Measurements from ENCODE around the gene USP25.
"Not testable (repeated sequence)": the region's sequence is repeated elsewhere in the genome, so short reads cannot be mapped to it uniquely, and the experiment has no call there.

Gene USP25

DNA sequence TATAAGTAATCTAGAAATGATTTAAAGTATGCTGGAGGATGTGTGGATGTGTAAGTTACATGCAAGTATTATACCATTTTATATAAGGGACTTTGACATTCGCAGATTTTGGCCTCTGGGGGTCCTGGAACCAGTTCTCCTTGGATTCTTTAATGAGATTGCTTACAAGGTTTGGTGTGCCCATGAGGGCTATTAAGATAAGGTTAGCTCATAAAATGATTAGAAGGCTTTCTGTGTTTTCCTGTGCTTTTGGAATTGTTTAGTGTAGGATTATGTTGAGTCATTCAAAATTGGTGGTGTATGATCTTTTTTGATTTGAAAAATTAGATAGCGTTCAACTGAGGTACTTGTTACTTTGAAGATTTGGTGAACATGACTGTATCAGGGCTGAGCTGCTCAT lies 5.6 kb downstream of the USP25 start:
- DNase-seq: no peak

DNA sequence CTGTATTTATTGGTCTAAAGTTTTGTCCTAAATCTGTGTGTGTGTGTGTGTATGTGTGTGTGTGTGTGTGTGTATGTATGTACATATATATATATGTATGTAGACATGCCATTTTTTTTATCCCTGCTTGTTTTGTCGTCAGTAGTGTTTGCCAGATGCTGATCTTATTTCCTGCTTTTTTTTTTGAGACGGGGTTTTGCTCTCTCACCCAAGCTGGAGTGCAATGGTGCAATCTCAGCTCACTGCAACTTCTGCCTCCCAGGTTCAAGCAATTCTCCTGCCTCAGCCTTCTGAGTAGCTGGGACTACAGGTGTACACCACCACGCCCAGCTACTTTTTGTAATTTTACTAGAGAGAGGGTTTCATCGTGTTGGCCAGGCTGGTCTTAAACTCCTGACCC lies 6.1 kb downstream of the USP25 start:
- not testable (repeated sequence) for DNase-seq

DNA sequence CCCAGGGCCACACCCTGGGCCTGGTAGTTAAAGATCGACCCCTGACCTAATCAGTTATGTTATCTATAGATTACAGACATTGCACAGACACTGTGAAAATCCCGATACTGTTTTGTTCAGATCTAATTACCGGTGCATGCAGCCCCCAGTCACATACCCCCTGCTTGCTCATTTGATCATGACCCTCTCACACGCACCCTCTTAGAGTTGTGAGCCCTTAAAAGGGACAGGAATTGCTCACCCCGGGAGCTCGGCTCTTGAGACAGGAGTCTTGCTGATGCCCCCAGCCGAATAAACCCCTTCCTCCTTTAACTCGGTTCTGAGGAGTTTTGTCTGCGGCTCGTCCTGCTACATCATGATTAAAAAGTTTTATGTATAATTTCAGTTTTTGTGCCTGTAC lies 9.0 kb downstream of the USP25 start:
- not testable (repeated sequence) for DNase-seq

DNA sequence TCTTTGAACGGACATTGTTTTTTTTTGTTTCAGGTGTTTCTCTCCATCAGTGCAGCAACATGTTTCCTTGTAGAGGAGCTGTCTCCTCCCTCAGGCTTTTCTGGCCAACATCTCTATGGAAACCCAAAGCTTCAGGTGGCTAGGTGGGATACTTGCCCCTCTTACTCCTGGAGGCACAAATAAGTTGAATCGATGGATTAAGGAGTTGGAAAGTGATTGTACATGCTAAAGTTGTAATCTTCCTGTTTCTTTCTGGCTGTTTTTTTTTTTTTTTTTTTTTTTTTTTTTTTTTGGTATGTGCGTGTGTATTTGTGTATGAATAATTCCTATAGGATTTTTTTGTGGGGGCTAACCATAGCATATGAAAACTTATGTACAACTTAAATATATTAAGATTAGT lies 10.6 kb downstream of the USP25 start:
- DNase-seq: no peak

DNA sequence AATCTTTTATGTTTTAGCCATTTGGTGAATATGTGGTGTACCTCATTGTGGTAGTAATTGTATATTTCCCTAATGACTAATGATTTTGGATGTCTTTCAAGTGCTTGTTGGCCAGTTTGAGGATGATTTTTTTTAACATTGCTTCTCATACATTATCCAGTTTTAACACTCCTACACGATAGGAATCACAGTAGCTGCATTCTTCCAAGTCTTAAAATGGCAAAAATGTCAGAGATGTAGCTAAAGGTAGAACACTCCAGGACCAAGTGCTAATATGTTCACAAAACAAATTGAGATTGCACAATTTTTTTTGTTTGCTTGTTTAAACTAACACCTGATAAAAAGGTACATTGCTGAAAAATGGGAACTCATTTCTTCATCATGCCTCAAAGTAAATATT lies 11.7 kb downstream of the USP25 start:
- DNase-seq: no peak

DNA sequence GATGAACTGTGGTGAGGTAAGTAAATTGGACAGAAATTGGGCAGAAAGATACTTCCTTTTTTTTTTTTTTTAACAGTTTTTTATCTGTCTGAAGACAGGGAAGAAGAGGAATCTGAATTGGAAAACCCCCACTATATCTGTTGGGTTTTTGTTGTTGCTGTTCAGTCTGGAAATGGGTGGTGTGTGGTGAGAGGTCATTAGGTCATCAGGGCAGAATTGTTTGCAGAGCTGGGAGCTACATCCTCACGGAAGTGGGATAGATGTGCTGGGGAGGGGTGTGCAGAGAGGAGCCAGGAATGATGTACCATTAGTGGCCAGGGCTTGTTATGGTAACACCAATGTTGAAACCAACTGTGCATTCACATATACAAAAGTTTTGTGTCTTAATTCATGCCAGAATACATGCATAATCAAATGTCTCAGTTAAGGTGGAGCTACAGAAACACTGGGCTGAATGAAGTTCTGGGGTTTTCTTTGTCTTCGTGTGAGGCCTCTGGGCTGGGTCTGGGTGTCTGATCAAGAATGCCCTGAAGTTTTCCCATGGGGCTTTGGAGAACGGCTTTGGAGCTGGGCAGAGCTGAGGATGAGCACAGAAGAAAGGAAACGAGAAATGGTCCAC lies 12.4 kb downstream of the USP25 start:
- DNase-seq: no peak

DNA sequence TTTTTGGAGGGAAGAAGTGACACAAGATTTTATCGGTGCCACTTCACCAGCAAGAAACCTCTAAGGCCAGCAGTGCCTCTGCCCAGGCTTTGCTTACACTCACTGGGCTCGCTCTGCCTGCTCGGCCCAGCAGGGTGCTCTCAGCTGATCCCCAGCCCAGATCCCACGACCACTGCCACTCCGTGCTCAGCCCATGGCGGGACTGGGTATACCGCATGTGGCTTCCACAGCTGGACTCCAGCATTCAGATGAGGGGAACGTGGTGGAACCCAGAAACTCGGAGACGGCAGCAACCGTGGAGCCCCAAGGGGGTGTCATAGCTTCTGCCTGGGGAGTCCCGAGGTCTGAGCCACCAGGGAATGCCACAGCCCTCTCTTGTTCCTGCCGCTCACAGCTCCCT lies 12.9 kb downstream of the USP25 start:
- DNase-seq: no peak

DNA sequence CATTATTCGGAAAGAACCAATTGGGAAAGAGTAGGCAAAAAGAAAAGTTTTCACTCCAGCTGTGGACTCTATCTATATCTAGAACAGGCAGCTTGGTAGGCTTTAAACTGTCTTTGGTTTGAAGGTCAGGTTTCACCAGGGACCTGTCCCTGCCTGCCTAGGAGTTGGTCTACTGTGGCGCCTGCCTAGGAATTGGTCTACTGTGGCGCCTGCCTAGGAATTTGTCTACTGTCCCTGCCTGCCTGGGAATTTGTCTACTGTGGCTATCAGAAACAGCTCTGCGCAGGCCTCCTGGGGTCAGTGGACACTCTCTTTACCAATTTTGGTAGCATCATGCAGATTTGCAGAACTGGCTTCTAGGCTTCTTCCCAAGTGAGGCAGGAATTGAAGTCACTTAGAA lies 13.8 kb downstream of the USP25 start:
- DNase-seq: no peak

DNA sequence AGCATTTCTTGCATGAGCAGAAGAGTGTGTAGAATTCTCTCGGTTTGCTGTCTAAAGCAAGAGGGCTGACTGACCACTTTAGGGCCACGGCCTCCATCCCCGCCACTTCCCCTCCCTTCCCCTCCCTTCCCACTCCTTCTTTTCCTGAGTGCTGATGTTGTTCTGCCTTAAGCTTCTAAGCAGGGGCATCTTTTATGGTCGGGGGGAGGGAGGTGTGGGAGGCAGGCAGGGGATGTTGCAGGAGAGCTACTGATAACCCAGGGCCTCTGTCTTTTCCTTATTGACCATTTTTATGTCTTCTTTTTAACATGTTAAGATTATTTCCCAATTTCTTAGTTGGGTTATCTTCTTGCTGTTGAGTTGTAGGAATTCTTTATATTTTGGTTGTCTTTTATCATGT lies 15.1 kb downstream of the USP25 start:
- DNase-seq: no peak

DNA sequence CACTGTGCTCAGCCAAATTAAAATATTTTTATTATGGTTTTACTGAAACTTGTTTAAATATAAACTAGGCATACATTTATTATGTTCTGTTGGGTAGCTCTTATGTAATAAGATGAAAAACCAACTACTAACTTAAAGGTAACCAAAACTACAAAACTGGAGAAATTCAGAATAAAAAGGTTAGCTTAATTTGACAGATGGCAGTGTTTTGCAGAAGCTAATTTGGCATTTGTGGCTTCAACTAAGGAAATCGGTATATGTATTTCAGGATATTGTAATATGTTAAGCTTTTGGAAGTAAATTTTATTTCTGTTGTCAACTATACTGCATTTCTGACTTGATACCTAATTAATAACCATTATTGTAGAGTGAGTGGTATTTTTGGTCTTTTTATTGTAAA lies 18.8 kb downstream of the USP25 start:
- no peak for DNase-seq

DNA sequence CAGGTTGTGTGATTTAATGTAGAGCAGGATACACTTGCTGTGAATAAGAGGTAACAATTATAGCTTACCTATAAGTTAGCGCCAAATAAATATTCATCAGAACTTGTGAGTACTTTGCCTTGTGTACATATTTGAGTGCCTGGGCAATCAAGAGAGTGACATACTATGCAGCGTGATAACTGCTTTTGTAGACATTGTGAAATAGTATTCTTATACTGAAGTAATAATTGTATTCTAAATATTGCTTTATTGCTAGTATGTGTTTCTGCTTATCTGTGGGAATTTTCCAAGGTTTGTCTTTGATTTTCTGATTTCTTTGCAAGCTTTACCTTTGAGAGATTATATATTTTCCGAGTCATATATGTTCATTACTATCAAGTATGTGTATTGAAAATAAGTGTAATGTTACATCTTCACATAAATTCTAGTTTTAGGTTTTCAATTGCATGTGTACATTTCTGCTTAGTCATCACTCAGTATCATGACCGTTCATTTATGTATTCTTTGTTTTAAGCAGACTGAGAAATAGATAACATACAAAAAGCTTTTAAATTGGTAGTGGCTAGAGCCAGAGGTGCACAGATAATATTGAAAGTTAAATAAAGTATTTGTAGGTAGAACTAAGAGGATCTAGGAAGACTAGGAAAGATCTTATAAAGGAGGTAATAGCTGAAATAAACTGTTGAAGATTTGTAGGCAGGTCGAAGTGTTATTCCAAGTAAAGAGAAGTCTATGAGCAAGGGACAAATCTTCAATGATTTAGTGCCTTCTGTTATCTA lies 19.5 kb downstream of the USP25 start:
- DNase-seq: no peak

DNA sequence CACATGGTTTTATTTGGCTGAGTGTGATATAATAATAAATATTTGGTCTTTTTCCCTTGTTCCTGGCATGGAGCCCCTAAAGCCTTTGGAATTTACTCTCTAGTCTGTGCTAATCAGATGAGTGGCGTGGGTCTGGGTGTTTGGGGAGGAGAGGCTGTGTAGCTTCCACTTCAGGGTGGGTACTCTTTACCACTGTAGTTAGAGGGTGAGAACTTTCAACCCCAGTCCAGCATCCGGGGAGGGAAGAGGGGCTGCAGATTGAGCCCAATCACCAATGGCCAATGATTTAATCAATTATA lies 20.0 kb downstream of the USP25 start:
- no peak for DNase-seq

DNA sequence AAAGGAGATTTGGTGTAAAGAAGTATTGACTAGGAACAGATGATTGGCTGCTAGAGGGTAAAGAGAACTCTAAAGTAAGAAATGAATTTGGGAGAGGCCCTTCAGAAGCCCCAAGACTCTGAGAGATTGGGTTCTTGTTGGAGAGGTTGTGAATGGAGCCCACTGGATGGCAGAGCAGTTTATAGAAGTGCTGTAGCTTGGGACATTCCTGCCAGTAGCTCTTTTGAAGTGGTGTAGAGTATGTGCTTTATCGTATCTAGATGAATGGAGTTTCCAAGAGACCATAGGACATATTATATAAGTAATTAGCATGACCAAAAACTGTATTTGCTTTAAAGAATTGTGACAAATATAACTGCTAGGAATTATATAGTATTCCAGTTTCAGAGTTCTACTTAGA lies 21.3 kb downstream of the USP25 start:
- DNase-seq: no peak

DNA sequence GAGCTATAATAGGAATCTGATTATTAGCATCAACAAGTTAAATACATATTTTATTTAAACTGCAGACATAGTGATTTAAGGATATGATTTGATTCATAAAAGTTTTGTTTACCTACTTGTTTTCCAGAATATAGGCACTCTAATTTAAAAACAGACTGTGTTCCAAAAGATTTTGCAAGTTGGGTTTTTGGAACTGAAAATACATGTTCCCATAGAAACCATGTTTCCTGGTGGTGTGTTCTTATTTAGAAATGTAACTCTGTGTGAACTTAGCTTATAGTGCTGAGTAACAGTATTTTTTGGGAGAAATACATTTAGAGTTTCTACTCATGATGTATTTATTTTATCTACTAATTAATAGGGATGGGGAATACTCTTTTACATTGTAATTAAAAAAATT lies 21.8 kb downstream of the USP25 start:
- no peak for DNase-seq

DNA sequence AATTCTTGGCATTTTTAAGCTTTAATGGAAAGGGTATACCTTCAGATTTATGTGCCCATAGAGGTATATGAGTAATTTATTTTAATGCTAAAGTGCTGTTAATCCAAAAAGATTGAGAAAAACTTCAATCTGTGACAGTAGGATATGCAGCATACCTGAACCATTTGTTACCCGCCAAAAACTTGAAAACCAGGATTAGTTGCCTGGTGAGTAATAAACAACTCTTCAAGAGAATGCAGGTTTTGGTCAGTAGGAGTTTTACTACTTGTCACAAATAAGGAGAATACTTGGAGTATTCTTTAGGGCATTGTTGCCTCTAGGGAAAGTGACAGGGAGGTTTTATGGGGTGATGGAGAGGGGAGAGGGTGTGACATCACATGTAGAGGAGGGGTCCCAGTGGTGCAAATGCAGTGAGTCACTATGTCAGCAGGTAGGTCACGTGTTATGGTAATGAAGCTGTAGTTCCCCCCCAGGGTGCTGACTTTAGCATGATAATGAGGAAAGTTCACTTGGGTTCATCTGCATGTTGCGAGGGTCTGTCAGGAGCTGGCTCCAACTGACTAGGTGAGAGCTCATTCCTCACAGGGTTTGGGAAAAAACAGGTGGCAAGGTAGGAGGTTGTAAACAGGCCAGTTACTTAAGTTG lies 23.1 kb downstream of the USP25 start:
- DNase-seq: no peak

DNA sequence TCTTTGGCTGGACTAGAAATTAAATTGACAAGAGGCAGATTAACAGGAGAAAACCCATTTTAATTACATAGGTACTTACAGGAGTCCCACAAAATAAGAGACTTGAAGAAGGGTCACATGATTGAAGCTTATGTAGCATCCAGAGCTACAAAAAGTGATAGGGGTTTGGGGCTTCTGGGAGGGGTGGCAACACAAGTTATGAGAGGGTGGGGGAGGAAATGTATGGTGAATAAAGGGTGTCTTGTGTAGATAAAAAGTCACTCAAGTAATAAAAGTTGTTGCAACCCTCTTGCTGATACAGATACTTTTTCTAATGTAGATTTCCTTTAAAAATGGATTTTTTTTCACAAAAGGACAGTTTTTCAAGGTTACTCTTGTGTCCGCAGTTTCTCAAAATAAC lies 24.0 kb downstream of the USP25 start:
- DNase-seq: no peak

DNA sequence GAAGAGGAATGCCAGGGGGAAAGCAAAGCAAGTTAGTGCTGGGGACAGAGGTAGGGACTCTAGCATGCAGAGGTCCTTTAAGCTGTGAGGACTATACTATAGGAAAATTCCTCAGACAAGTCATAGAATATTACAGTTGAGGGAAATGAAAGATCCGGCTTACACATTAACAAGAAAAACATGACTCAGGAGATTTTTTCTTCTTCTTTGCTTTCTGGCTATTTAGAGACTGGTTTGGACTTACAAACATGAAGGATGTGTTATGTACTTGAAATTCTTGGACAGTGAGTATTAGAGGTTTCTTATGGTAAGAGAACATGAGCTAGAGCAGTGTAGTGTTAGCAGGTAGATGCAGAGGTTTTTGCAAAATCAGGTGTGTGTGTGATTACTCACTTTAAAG lies 24.9 kb downstream of the USP25 start:
- no peak for DNase-seq

DNA sequence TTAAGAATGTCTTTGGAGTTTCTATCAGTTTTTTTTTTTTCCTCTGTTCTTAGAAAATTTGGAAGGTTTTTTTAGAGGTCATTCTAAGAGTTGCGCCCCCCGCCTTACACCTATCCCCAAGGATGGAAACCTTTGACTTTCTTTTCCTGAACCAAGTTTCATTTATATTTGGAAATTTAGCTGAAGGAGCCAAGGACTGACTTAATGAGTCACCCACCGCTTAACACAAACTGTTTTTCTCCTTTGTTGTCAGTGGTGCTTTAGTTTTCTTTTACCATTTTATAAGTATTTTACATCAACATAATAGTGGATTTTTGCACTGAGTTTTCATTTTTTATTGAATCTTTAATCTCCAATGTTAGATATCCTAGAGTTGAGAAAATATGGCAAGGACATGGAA lies 25.3 kb downstream of the USP25 start:
- DNase-seq: no peak

DNA sequence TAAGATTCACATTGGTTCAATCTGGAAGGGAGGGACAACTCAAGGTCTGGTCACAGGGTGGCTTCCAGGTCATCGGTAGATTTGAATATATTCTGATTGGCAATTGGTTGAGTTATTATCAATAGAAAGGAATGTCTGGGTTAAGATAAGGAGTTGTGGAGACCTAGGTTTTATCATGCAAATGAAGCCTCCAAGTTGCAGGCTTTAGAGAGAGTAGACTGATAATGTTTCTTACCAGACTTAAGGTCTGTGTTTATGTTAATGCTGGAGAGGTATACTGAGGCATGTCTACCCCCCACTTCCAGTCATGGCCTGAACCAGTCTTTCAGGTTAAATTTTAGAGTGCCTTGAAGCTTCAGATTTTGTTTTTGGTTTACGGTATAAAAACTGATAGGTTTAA lies 29.7 kb downstream of the USP25 start:
- no peak for DNase-seq

DNA sequence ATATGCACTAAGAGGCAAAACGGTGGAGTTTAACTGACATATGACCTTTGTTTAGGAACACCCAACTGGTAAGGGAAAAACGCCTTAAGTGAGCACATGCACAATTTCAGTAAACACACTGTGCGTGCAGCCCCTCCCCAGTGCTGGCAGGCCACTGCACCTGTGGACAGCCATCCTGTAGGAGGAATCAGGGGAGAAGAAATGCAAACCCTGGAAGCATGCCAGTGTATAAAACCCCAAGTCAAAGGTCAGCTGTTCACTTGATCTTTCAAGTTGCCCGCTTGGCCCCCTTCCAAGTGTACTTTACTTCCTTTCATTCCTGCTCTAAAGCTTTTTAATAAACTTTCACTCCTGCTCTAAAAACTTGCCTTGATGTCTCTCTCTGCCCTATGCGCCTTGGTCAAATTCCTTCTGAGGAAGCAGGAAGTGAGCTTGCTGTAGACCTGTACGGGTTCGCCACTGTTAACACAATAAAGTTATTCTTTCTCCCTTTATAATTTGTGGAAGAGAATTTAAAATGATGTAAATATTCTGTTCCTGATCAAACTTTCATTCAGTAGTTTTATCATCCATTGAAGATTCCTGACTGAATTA lies 31.8 kb downstream of the USP25 start:
- DNase-seq: no peak

DNA sequence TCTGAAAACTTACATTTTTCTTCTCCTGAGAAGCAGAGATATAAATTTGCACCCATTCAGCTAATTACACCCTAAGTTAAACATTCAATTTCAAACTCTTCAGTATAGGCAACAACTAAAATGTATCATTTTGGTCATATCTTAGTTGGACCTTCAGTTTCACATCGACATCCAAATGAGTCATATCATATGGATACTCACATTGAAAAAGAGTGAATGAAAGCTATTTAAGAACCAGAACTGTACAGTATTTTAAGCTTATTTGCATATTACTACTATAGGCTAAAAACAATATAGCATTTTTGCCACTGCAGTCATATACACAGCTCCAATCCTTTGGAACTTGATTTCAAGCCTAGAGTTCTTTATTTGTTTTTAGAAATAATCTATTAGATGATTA lies 33.6 kb downstream of the USP25 start:
- DNase-seq: no peak

DNA sequence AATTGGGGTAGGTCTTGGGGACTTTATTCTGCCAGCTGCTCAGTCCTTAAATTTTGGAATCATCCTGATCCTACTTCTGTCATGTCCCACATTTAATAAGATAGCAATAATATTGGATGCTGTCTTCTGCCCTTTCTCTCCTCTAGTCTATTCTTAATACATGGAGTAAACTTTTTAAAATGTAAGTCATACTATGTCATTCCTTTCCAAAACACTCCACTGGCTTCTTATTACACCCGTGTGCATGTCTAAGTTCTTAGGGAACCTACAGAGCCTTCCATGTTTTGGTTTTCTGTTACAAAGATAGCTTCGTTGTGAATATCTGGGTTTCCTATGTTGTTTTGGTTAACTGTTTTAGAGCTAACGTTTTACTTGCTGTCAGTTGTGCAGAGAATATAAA lies 35.1 kb downstream of the USP25 start:
- no peak for DNase-seq

DNA sequence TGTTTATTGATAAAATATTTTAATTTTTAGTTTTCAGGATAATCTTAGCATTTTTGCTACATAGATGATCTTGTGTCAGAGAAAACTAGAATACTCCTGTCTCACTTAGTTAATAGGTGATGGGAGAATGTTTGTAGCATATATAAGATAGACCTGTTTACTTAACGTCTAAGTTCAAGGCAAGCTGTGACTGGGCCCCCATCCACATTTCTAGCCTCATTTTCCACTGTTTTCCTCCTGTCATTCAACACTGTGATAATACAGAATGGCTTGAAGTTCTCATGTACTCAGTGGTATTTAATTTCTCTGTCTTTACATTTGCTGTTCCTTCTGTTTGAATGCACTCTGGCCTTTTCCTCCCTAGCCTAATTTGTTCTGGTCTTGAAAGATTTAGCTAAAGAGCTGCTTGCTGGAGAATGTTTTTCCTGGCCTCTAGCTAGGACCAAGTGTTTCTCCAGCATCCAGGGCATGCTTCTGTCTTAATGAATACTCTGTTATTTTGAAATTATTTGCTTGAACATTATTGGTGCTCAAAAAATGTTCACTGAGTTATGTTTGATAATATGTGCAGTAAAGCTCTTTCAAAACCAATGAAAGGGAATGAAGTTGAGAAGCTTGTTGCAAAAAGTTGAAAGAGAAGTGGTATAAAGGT lies 37.3 kb downstream of the USP25 start:
- no peak for DNase-seq
